Renal pelvis (tissue), 12 donors: ENCODE results near the gene TBC1D12. TPM values are rescaled to one million over a fixed set of nuclear protein-coding genes. Genes with fewer than 3 reads are reported as not detected.
"Not testable (repeated sequence)": the region's sequence is repeated elsewhere in the genome, so short reads cannot be mapped to it uniquely, and the experiment has no call there.

Experiments
- DNase-seq: peaks from one replicate; pipeline ENCODE4 v3.0.0-alpha.2; 2013
- long read RNA-seq, 16 experiments: transcript quantifications; one replicate each; lab custom pipeline, GENCODE V29; 2026
- polyA plus RNA-seq, 3 donors: library from polyadenylated mRNA; unstranded; fragments of 120-200 nt; gene quantifications; one replicate each; pipeline ENCODE4 v1.2.1, GENCODE V29; 2013; ENCODE audit not compliant: insufficient read length in 3 of 3

TBC1D12 gene
- polyA plus RNA-seq: 10 to 100 TPM; 16.0 to 18.9 (median 18.6) TPM
- long read RNA-seq, donor 1, full-length matches to known transcripts: 2 of 2 reads
- long read RNA-seq, donor 1, partial matches to known transcripts: 0 of 2 reads
- long read RNA-seq, donor 1, other reads (novel, unspliced or antisense): 0 of 2 reads
- long read RNA-seq, donor 2, full-length matches to known transcripts: 1 of 1 reads
- long read RNA-seq, donor 2, partial matches to known transcripts: 0 of 1 reads
- long read RNA-seq, donor 2, other reads (novel, unspliced or antisense): 0 of 1 reads
- long read RNA-seq, donor 3: 0 reads
- long read RNA-seq, donor 4: 0 reads
- long read RNA-seq, donor 5: 0 reads
- long read RNA-seq, donor 6, full-length matches to known transcripts: 2 of 2 reads
- long read RNA-seq, donor 6, partial matches to known transcripts: 0 of 2 reads
- long read RNA-seq, donor 6, other reads (novel, unspliced or antisense): 0 of 2 reads
- long read RNA-seq, donor 7, full-length matches to known transcripts: 2 of 2 reads
- long read RNA-seq, donor 7, partial matches to known transcripts: 0 of 2 reads
- long read RNA-seq, donor 7, other reads (novel, unspliced or antisense): 0 of 2 reads
- long read RNA-seq, donor 8: 0 reads
- long read RNA-seq, donor 9: 0 reads
- long read RNA-seq, donor 10, partial matches to known transcripts: 8 of 8 reads
- long read RNA-seq, donor 10, other reads (novel, unspliced or antisense): 0 of 8 reads
- long read RNA-seq, donor 11: 0 reads
- long read RNA-seq, donor 12, full-length matches to known transcripts: 3 of 3 reads
- long read RNA-seq, donor 12, partial matches to known transcripts: 0 of 3 reads
- long read RNA-seq, donor 12, other reads (novel, unspliced or antisense): 0 of 3 reads
- long read RNA-seq, donor 13: 0 reads
- long read RNA-seq, donor 14: 0 reads
- long read RNA-seq, donor 15, full-length matches to known transcripts: 2 of 2 reads
- long read RNA-seq, donor 15, partial matches to known transcripts: 0 of 2 reads
- long read RNA-seq, donor 15, other reads (novel, unspliced or antisense): 0 of 2 reads
- long read RNA-seq, donor 16, partial matches to known transcripts: 5 of 5 reads
- long read RNA-seq, donor 16, other reads (novel, unspliced or antisense): 0 of 5 reads

GRCh38 chr10:94402204-94402842 is at the start of gene TBC1D12:
Gene TBC1D12, plus strand, starts transcription at chr10:94402541. Its CDS starts 73 bp downstream, at chr10:94402614.
- peak; percentile 96 for DNase-seq

DNA sequence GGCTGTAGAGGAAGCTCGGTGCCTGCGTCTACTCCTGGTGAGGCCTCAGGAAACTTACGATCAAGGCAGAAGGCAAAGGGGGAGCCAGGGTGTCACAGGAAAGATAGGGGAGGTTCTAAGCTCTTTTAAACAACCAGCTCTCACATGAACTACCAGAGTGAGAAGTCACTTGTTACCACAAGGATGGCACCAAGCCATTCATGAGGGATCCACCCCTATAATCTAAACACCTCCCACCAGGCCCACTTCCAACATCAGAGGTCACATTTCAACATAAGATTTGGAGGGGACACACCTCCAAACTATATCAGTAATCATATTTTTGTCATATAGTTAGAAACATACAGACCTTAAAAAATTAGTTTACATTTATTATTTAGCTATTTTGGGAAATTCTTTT is 49.0 kb upstream of the TBC1D12 start:
- DNase-seq: no peak

DNA sequence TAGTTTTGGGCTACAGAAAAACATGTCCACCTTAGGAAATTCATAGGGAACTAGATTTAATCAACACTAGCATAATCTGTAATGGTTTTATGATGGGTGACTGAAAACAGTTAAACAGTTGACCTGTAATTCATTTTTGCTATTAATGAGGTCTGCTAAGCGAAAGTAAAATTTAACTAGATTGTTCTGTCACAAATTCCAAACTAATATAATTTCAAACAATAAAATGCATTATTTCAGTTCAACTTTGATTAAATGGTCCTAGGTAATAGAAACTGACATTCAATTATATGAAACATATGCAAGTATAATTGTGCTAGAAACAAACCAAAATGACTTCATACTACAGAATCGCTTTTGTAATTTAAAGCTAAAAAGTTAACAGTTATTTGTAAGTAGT is 46.5 kb upstream of the TBC1D12 start:
- no peak for DNase-seq

DNA sequence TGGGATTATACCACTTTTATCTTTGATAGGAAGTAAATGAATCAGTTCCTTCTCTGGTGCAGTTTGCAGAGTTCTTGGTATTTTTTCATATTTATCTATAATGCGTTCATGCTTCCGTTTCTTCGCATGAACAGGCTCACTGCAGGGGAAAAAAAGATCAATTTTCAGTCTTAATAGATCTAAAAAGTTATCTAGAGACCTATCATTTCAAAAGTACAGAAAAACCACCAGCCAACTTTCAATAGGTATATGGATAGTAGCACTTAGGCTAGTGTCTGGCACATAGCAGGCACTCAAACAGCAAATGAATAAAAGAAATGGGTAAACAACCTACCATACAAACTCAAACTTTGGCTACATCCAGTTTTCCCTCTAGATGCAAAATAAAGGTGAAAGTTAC is 45.1 kb upstream of the TBC1D12 start:
- no peak for DNase-seq

DNA sequence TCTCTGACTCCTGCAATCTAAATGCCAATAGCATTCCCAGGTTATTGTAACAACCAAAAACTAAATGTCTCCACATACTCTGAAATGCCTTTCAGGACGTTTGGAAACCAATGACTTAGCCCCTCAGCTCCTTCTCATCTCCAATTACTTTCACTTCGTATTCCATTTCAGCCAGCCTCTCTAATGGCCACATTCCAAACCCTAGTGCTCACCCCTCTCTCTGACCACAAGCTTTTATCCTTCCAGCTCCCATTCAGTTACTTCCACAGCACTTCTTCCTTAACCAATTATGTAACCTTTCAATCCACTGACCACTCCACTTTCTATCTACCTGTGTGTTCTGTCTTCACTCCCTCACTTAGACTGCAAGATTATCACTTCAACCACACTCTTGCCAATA is 43.9 kb upstream of the TBC1D12 start:
- DNase-seq: no peak

- DNase-seq: no peak
Measured at GRCh38 chr10:94361171-94361794, 41.1 kb upstream of the TBC1D12 start.

DNA sequence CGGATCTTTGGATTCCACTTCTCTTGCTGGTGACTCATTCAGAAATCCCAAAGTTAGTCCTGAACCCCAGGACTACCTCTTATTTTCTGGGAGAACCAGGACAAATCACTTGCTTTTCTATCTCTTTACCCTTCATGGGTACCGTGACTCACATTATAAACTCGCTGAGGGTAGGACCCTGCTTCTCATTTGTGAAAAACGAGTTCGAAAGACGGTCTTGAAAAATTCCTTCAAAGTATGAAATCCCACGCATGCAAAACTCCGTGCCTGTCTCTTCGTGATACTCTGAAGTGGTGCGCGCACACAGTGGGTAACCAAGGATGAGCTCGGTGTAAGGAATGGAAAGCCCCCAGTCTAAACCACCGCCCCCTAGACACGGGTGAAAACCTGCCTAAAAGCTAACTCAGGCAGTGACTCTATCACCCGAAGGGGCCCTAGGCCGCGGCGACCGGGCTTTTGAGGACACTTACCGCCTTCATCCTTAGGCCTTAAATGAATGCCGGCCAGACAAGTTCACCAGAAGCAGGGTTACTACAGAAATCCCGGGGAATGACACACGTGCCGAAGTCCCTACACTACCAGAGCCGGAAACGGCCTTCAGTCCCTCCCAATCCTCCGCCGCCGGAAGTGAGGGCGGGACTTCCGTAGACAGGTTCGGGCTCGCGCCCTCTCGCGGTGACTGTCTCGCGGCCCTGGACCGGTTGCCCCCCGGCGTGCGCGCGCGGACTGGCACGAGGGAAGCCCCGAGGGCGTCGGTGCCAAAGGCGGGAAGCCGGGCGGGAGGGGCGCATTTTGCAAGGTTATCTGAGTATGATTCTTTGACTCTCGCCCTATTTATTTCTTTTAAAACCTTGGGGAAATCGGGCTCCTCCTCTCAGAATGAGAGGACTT is 39.7 kb upstream of the TBC1D12 start, which contains the start of gene NOC3L:
TSS of gene NOC3L (minus strand) at position 580 of the 891 bp plus-strand sequence. CDS start at position 479, 101 bp downstream.
- peak; percentile 95 for DNase-seq

GRCh38 chr10:94363251-94363565 is 39.1 kb upstream of the TBC1D12 start:
- no peak for DNase-seq

GRCh38 chr10:94364482-94364881 is 37.9 kb upstream of the TBC1D12 start:
- no peak for DNase-seq

GRCh38 chr10:94366382-94366781 is 36.0 kb upstream of the TBC1D12 start:
- no peak for DNase-seq

GRCh38 chr10:94370501-94370900 is 31.8 kb upstream of the TBC1D12 start:
- DNase-seq: no peak

DNA sequence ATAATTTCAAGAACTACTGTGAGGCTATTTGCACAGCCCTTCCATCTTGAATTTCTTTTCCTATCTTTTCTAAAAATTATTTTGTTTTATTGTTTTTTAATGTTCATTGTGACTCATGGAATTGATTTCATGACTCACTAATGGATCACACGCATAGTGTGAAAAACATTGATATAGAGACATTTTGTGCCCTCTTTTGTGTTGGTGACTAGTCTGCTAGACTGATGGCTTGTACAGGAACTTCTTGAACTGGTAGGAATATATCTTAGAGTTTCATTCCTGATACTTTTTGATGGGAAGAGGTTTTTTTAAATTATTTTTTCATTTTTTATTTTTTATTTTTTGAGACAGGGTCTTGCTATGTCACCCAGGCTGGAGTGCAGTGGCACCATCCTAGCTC is 27.0 kb upstream of the TBC1D12 start:
- DNase-seq: no peak

GRCh38 chr10:94376865-94377264 is 25.5 kb upstream of the TBC1D12 start:
- no peak for DNase-seq

- no peak for DNase-seq
Measured at GRCh38 chr10:94383530-94383929, 18.8 kb upstream of the TBC1D12 start.

DNA sequence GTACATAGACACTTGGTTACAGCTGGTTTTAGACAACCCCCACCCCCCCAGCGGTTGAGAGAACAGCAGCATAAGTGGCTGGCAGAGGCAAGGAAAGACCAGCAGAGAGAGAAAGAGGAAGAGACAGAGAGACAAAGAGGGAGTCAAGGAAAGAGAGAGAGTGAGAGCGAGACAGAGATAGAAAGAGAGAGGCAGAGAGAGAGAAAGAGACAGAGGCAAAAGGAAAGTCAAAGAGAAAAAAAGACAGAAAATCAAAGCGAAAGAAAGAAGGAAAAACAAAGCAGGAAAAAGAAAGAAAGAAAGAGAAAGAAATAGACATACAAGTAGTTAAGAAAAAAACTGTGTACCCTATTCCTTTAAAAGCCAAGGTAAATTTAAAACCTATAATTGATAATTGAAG is 16.6 kb upstream of the TBC1D12 start:
- not testable (repeated sequence) for DNase-seq

DNA sequence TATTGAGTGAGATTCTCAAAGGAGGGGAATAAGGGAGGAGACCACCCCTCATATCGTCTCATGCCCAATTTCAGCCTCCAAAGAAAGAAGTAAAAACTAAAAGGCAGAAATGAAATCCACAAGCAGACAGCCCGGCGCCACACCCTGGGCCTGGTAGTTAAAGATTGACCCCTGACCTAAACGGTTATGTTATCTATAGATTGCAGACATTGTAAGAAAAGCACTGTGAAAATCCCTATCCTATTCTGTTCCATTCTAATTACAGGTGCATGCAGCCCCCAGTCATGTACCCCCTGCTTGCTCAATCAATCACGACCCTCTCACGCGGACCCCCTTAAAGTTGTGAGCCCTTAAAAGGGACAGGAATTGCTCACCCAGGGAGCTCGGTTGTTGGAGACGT is 10.2 kb upstream of the TBC1D12 start:
- not testable (repeated sequence) for DNase-seq

DNA sequence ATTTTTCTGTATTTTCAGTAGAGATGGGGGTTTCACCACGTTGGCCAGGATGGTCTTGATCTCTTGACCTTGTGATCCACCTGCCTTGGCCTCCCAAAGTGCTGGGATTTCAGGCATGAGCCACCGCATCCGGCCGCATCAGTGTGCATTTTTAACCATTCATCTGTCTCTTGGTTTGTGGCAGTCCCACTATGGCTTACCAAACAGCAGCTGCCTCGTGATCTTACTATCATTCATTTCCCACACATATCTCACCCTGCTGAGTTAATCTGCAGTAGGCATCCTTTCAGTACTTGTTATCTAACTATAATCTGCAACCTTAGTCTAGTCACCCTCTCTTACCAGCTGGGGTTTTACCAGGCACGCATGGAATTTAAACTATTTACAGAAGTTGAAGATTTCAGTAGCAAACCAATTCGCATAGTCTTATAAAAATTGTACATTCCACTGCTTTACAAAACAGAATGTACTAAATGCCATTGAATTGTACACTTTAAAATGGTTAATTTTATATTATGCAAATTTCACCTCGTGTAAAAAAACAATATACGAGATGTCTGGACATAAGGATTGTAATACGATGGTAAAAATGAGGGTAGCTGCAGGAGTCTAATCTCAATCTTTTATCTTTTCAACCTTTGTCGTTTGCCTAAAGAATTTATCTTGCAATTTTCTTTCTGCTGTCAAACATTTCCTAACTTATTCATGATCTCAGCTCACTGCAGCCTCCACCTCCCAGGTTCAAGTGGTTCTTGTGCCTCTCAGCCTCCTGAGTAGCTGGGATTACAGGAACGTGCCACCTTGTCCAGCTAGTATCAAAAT is 4.6 kb upstream of the TBC1D12 start:
- no peak for DNase-seq

DNA sequence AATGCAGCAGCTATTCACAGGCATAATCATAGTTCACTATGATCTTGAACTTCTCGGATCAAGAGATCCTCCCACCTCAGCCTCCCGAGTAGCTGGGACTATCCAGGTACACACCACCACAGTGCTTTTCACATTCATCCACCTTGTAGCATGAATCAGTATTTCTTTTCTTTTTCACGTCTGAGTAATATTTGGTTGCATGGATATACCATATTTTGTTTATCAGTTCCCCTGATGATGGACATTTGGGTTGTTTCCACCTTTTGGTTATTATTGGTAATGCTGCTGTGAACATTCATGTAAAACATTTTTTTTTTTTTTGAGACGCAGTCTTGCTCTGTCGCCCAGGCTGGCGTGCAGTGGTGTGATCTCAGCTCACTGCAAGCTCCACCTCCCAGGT is 3.6 kb upstream of the TBC1D12 start:
- no peak for DNase-seq

GRCh38 chr10:94402843-94403379 is 570 bp downstream of the TBC1D12 start:
- peak; percentile 39 for DNase-seq
